Measurements from ENCODE around the gene CELF2.

Gene CELF2

GRCh38 chr10:11168423-11169090 lies 150.9 kb downstream of the CELF2 start:
- no peak for TF ChIP-seq POLR2AphosphoS5 (IDR thresholded peaks at IDR 0.05; ENCODE audit: low read depth, low read length)
- TF ChIP-seq TAF1 (IDR thresholded peaks at IDR 0.05; ENCODE audit: borderline replicate concordance, insufficient read depth, low read length), result no peak
- no peak for TF ChIP-seq REST (IDR thresholded peaks at IDR 0.05; ENCODE audit: insufficient read depth in 1 of 2, low read depth in 2 of 2, low read length in 2 of 2)
- no peak for TF ChIP-seq SIN3A (IDR thresholded peaks at IDR 0.05; ENCODE audit: borderline replicate concordance, insufficient read depth, low read length)
- TF ChIP-seq FOXP2 (optimal IDR thresholded peaks at IDR 0.05; ENCODE audit: borderline replicate concordance, extremely low read depth, extremely low read length, insufficient read depth), result no peak

DNA sequence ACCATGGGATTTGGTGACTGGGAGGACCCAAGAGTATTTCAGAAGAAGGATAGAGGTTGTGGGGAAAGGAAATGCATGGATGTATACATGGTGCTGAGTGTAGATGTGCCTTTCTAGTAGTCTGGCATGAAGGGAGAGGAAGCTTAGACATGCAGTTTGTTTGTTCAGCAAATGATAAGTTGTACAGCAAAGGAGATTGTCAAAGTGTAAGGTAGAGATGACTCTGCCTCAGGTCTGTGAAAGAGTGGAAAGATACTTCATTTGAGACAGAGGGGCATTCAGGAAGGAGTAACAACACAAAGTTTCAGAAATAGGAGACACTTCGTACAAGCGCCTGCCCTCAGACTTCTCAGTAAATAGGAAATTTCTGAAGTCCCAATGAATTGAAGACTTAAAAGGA lies 152.3 kb downstream of the CELF2 start:
- TF ChIP-seq REST (IDR thresholded peaks at IDR 0.05; ENCODE audit: insufficient read depth in 1 of 2, low read depth in 2 of 2, low read length in 2 of 2) (no peak), SIN3A (IDR thresholded peaks at IDR 0.05; ENCODE audit: borderline replicate concordance, insufficient read depth, low read length) (no peak), TAF1 (IDR thresholded peaks at IDR 0.05; ENCODE audit: borderline replicate concordance, insufficient read depth, low read length) (no peak), FOXP2 (optimal IDR thresholded peaks at IDR 0.05; ENCODE audit: borderline replicate concordance, extremely low read depth, extremely low read length, insufficient read depth) (no peak), POLR2AphosphoS5 (IDR thresholded peaks at IDR 0.05; ENCODE audit: low read depth, low read length) (no peak)

GRCh38 chr10:11170574-11170973 lies 152.9 kb downstream of the CELF2 start:
- no peak for TF ChIP-seq REST (IDR thresholded peaks at IDR 0.05; ENCODE audit: insufficient read depth in 1 of 2, low read depth in 2 of 2, low read length in 2 of 2)
- TF ChIP-seq POLR2AphosphoS5 (IDR thresholded peaks at IDR 0.05; ENCODE audit: low read depth, low read length), result no peak
- no peak for TF ChIP-seq FOXP2 (optimal IDR thresholded peaks at IDR 0.05; ENCODE audit: borderline replicate concordance, extremely low read depth, extremely low read length, insufficient read depth)
- no peak for TF ChIP-seq SIN3A (IDR thresholded peaks at IDR 0.05; ENCODE audit: borderline replicate concordance, insufficient read depth, low read length)
- TF ChIP-seq TAF1 (IDR thresholded peaks at IDR 0.05; ENCODE audit: borderline replicate concordance, insufficient read depth, low read length), result no peak

DNA sequence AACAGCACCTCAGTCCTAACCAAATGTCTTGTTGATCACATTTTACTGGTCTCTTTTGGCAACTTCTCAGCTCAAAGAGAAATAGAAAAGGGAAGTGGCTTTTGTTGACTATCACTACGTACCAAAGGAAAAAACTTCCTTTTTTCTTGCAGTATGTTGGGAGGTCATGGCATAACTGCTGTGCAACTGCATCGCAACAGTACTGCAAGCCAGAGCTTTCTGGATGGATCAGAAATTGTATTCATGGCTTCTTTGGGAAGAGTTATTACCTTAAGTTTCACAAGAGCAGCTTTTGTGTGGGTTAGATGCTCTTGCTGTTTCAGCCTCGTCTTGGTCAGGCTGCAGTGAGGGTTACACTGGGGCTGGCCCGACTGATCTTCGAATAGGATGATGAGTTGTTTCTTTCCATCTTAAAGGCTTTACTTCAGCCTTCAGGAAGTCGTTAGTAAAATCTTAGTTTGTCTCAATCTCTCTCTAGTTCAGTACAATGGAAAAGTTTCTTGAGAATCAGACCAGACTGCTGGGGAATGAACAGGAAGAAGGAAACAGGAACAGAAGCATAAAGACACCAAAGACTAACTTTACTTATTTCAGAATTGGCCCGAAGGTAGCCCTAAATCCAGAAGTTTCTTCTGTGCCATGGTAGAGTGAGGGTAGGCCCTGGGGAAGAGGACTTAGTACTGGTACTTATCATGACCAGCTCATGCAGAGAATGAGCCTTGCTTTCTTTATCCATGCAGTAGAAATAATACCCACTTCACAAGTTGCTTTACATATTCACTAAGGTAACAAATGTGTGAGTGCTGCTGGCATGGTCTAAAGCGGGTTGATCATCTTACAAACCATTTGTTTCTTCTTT lies 153.6 kb downstream of the CELF2 start:
- no peak for TF ChIP-seq FOXP2 (optimal IDR thresholded peaks at IDR 0.05; ENCODE audit: borderline replicate concordance, extremely low read depth, extremely low read length, insufficient read depth)

DNA sequence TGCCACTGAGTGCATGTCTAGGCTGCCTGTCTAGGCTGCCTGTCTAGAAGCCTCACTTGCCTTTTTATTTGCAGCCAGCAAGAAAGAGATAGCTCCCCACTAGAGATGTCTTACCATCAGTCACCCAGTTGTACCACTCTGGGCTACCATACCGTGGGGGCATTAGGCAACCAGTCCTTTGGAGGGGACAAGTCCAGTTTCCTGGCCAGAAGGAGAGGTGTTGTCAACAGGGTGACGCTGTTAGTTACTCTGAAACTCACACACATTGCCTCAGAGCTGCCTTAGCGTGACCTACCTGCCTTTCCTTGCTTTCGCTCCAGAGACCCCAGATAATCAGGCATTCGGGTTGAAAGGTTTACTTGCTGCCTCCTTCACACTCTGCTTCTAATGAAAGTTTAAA lies 155.4 kb downstream of the CELF2 start:
- TF ChIP-seq POLR2AphosphoS5 (IDR thresholded peaks at IDR 0.05; ENCODE audit: low read depth, low read length), result no peak
- no peak for TF ChIP-seq SIN3A (IDR thresholded peaks at IDR 0.05; ENCODE audit: borderline replicate concordance, insufficient read depth, low read length)
- TF ChIP-seq REST (IDR thresholded peaks at IDR 0.05; ENCODE audit: insufficient read depth in 1 of 2, low read depth in 2 of 2, low read length in 2 of 2), result no peak
- TF ChIP-seq TAF1 (IDR thresholded peaks at IDR 0.05; ENCODE audit: borderline replicate concordance, insufficient read depth, low read length), result no peak
- TF ChIP-seq FOXP2 (optimal IDR thresholded peaks at IDR 0.05; ENCODE audit: borderline replicate concordance, extremely low read depth, extremely low read length, insufficient read depth), result no peak

All from PFSK-1 (cell line).